Hepatocyte (in vitro differentiated cells): ENCODE results near the gene CABP1.

ENCODE experiments used
- EZH2 ChIP-seq: fragments of 200-600 bp; sonication (generic); IDR thresholded peaks from 2 replicates; pipeline ENCODE4 v1.6.1; 2016; ENCODE audit warnings: antibody characterized with exemption, mild to moderate bottlenecking, borderline replicate concordance
- TF ChIP-seq, protein P1 (sequence below): fragments of 200-600 bp; sonication (generic); IDR thresholded peaks from 2 replicates; pipeline ENCODE4 v1.5.1; 2016; ENCODE audit warnings: antibody characterized with exemption, mild to moderate bottlenecking; ENCODE audit not compliant: poor library complexity

- no peak for TF ChIP-seq EZH2
- TF ChIP-seq, protein P1, sequence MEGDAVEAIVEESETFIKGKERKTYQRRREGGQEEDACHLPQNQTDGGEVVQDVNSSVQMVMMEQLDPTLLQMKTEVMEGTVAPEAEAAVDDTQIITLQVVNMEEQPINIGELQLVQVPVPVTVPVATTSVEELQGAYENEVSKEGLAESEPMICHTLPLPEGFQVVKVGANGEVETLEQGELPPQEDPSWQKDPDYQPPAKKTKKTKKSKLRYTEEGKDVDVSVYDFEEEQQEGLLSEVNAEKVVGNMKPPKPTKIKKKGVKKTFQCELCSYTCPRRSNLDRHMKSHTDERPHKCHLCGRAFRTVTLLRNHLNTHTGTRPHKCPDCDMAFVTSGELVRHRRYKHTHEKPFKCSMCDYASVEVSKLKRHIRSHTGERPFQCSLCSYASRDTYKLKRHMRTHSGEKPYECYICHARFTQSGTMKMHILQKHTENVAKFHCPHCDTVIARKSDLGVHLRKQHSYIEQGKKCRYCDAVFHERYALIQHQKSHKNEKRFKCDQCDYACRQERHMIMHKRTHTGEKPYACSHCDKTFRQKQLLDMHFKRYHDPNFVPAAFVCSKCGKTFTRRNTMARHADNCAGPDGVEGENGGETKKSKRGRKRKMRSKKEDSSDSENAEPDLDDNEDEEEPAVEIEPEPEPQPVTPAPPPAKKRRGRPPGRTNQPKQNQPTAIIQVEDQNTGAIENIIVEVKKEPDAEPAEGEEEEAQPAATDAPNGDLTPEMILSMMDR, result no peak
Measured at GRCh38 chr12:120618954-120619615, 21.3 kb upstream of the CABP1 start.
